ENCODE measurements around the gene GDA. TPM values are rescaled to one million over a fixed set of nuclear protein-coding genes. Genes with fewer than 3 reads are reported as not detected.

GDA gene
- total RNA-seq, 1 experiment from 2014 or later, result 49.4 TPM

- no peak for DNase-seq (ENCODE audit: low read depth, low spot score)
- TF ChIP-seq POLR2AphosphoS5 (IDR thresholded peaks at IDR 0.05; ENCODE audit: low read depth, low read length) (no peak), TCF7L2 (IDR thresholded peaks at IDR 0.05; ENCODE audit: borderline replicate concordance, extremely low read depth, insufficient read depth, insufficient read length) (no peak), REST (IDR thresholded peaks at IDR 0.05; ENCODE audit: low read depth) (no peak), CTCF (IDR thresholded peaks at IDR 0.05 in 2 of 3, conservative IDR thresholded peaks at IDR 0.05 in 1 of 3; ENCODE audit: borderline replicate concordance in 1 of 3, insufficient read depth in 1 of 3, low read depth in 2 of 3, low read length in 2 of 3) (no peak), SIN3A (IDR thresholded peaks at IDR 0.05; ENCODE audit: low read depth) (no peak), MAX (IDR thresholded peaks at IDR 0.05) (no peak), CEBPB (IDR thresholded peaks at IDR 0.05; ENCODE audit: low read depth) (no peak), ATF3 (IDR thresholded peaks at IDR 0.05) (no peak)
- Histone ChIP-seq H4K20me1 (ENCODE audit: insufficient read depth) (no peaks in the 10 kb centered on the region), H3K4me2 (ENCODE audit: low read length) (no peak overlapping the region), H3K9ac (ENCODE audit: low read length) (no peak overlapping the region), H3K9me3 (ENCODE audit: control insufficient read depth in 1 of 2, insufficient read depth in 1 of 2, low read depth in 1 of 2, low read length in 2 of 2) (no peaks in the 10 kb centered on the region), H3K9me2 (ENCODE audit: insufficient read depth) (no peaks in the 10 kb centered on the region), H2AFZ (ENCODE audit: low read depth, low read length, poor library complexity, severe bottlenecking) (no peak overlapping the region), H3K4me3 (replicated peaks in 1 of 2; ENCODE audit: low read depth in 1 of 2, low read length in 2 of 2) (no peak overlapping the region), H3K79me2 (ENCODE audit: insufficient read depth, low read length) (no peaks in the 10 kb centered on the region), H3K27me3 (ENCODE audit: insufficient read depth, low read length) (no peaks in the 10 kb centered on the region), H3K27ac (ENCODE audit: low read depth, low read length) (no peak overlapping the region), H3K36me3 (ENCODE audit: control insufficient read depth in 1 of 2, insufficient read depth in 2 of 2, low read length in 2 of 2) (0 out of 4 replicates have a peak, but pooled peaks cover 0 to 5% of the 10 kb centered on the region in 2 experiments), H3K4me1 (ENCODE audit: control insufficient read depth in 1 of 2, insufficient read depth in 2 of 2, low read length in 2 of 2) (peaks cover 0 to 19% of the 10 kb centered on the region in 2 experiments; a peak in 2 of 4 replicates)
- ChIA-PET RAD21 (ENCODE audit: low non-redundant PET in 1 of 2, low total read pairs in 2 of 2, uncharacterized antibody in 2 of 2, unreplicated experiment in 2 of 2) (no interaction called here), CTCF (interaction anchor here (0.7 kb wide), 1 partner anchor 15 kb away, joined by 3 read pairs; no protein-coding TSS in a partner anchor), POLR2A (no interaction called here)
- intact Hi-C loops (cut with micrococcal nuclease), result no loop called here
- BruUV-seq (replicated peaks), result no TSS peak
- peak; percentile 19; the same call in 1 of the 2 replicates for ATAC-seq
These were observed 107.7 kb downstream of the GDA start for GRCh38 chr9:72256931-72257330.
